WTC11 (cell line): Measurements from ENCODE around the gene CCDC172.

Source experiments
- CTCF ChIP-seq: fragments of 200-600 bp; IDR thresholded peaks from 2 replicates; pipeline ENCODE4 v1.8.0; 2022; ENCODE audit warnings: antibody characterized with exemption
- ETV6 ChIP-seq: sonication (generic); formaldehyde crosslinking; IDR thresholded peaks from 2 replicates; pipeline ENCODE4 v1.8.1; 2022; ENCODE audit warnings: mild to moderate bottlenecking, missing genetic modification reagents
- MAX ChIP-seq: sonication (generic); formaldehyde crosslinking; IDR thresholded peaks from 2 replicates; pipeline ENCODE4 v1.8.0; 2022; ENCODE audit warnings: mild to moderate bottlenecking, missing genetic modification reagents
- NFE2L1 ChIP-seq: sonication (generic); formaldehyde crosslinking; IDR thresholded peaks from 2 replicates; pipeline ENCODE4 v1.8.1; 2023; ENCODE audit warnings: missing genetic modification reagents

- no peak for TF ChIP-seq NFE2L1
- no peak for TF ChIP-seq MAX
- no peak for TF ChIP-seq ETV6
- no peak; the same call in 1 of the 2 replicates for TF ChIP-seq CTCF
Measured at GRCh38 chr10:116287906-116288501, 36.2 kb upstream of the CCDC172 start.
